Motor neuron (in vitro differentiated cells): ENCODE results near the gene MATN4. TPM values are rescaled to one million over a fixed set of nuclear protein-coding genes. Genes with fewer than 3 reads are reported as not detected.
"Not testable (repeated sequence)": the region's sequence is repeated elsewhere in the genome, so short reads cannot be mapped to it uniquely, and the experiment has no call there.

Experiments
- ATAC-seq, 8 experiments: fragments of 200-7000 bp; cut with Tn5 transposase; replicated peaks in 6 of 8; 2 replicates each; pipeline ENCODE4 v1.8.0; 2021; ENCODE audit warnings: mild to moderate bottlenecking in 8 of 8, moderate library complexity in 8 of 8
- H3K27ac ChIP-seq, 2 donors: fragments of 250-450 bp; sonication (Bioruptor Pico); 2 replicates each; pipeline ENCODE4 v1.9.0; 2021; ENCODE audit warnings: antibody characterized with exemption in 2 of 2, mild to moderate bottlenecking in 2 of 2, moderate library complexity in 1 of 2
- H3K4me1 ChIP-seq, 2 donors: fragments of 250-450 bp; sonication (Bioruptor Pico); replicated peaks in 1 of 2; 2 replicates each; pipeline ENCODE4 v1.6.1; 2021; ENCODE audit warnings: antibody characterized with exemption in 2 of 2, mild to moderate bottlenecking in 2 of 2, moderate library complexity in 1 of 2
- H3K4me3 ChIP-seq, 5 donors: fragments of 250-450 bp; sonication (Bioruptor Pico); 2 replicates each; pipeline ENCODE4 v1.9.0; 2021; ENCODE audit warnings: antibody characterized with exemption in 5 of 5, mild to moderate bottlenecking in 5 of 5, moderate library complexity in 4 of 5
- WGBS, 10 experiments: fragments of 450-650 bp; shearing (Covaris generic); methylation state at CpG; one replicate each; pipeline ENCODE4 v1.0.0; 2022; 5-methylcytosine and 5-hydroxymethylcytosine counted together
- in situ Hi-C, 9 experiments: fragments of 400-800 bp; cut with MboI; loops; one replicate each; pipeline ENCODE4 v1.15.0; 2021; ENCODE audit warnings: low sequenced_read_pairs in 9 of 9, low pct_unique_long_range_greater_than_20kb in 2 of 9; ENCODE audit not compliant: unreplicated experiment in 9 of 9
- total RNA-seq, 8 experiments: library from RNA; unstranded; fragments of 300-600 nt; gene quantifications; 2 replicates each; pipeline versions ENCODE4 v1.2.3 to v1.2.4, GENCODE V29; 2022

MATN4 gene, protein sequence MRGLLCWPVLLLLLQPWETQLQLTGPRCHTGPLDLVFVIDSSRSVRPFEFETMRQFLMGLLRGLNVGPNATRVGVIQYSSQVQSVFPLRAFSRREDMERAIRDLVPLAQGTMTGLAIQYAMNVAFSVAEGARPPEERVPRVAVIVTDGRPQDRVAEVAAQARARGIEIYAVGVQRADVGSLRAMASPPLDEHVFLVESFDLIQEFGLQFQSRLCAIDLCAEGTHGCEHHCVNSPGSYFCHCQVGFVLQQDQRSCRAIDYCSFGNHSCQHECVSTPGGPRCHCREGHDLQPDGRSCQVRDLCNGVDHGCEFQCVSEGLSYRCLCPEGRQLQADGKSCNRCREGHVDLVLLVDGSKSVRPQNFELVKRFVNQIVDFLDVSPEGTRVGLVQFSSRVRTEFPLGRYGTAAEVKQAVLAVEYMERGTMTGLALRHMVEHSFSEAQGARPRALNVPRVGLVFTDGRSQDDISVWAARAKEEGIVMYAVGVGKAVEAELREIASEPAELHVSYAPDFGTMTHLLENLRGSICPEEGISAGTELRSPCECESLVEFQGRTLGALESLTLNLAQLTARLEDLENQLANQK
- total RNA-seq = under 1 TPM in 4 of 8 experiments, not detected in 4; 0.08 to 0.31 (median 0.20) TPM

DNA sequence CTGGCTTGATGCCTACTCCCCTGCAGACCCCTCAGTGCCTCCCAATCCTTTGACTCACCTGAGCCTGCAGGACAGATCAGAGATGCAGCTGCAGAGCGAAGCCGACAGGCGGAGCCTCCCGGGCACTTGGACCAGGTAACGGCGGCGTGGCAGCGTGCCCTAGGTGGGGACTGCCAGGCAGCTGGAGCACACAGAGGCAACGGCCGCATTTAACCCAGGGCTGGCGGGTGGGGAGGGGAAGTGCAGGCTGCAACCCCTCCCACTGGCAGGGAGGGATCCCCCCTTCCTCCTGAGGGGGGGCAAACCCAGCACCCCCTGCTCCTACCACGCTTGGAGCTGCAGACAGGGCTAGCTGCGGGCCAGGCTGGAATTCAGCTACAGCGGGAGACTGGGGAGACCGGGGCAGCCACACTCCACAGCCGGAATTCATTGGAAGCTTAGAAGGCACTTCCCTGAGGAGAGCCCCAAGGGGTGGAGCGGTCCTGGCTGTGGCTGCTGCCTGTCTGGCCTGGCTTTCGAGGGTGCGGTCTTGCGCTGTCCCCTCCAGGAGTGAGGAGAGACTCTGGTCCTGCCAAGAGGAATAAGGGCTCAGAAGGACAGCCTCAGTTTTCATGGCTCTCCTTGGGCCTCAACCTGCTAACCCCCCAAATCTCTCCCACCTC, at the start of gene MATN4:
Gene MATN4, minus strand, starts transcription at position 183 of the 662 bp plus-strand sequence. CDS start 2,717 bp downstream, outside the sequence.
- in situ Hi-C loops = loop anchor here in 4 of 9 experiments (10.0 to 25.0 kb wide), 3 partner anchors 129 to 454 kb away; partner anchors contain the start of gene KCNS1 (in 1 of the 4)
- 0 to 80% (median 10%) methylated on average over 1 to 5 of the region's 20 CpGs; no CpG with 5 or more reads in 6 of the 10 experiments for WGBS, 10 experiments
- no peaks in the 10 kb centered on the region for H3K4me1 ChIP-seq
- no peak within 1 kb of the TSS for H3K4me3 ChIP-seq
- no peak within 1 kb of the TSS for H3K27ac ChIP-seq
- ATAC-seq = peak in 5 of 8 experiments; percentile 19 to 91 (median 42)

DNA sequence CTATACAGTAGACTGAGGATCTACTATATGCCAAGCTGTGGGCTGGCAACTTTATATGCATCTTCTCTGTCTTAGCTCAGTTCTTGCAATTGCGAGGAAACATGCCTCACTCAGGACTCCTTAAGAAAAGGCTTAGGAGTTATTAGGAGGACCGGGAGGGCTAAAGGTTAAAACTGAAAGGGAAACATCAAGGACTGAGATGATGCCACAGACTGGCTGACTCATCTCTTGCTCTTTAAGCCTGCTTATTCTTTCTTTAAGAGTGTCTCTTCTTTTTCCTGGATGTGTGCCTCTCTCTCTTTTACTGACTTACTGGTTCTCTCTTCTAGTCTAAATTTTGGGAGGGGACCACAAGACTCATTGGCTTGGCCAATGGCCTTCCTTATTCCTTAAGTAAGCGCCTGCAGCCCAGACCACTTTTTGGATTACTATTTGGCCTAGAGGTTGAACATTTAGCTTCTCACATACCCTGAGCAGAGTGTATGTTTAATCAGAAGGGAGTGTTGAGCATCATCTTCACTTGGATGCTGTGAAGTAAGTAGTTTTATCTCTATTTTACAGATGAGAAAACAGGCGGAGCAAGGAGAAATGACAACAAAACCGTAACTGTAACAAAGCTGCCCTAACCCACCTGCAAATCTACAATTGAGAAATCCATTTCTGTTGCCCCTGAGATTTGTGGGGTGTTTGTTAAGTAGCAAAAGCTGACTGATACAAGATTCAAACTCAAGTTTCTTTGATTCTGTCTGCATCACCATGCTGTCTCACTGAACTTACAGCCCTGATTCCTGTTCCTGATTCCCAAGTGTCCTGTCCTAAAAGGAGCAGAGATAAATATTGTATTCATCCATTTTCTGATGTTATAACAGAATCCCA, 47.3 kb upstream of the MATN4 start:
- H3K4me3 ChIP-seq = no peak overlapping the region
- H3K4me1 ChIP-seq = no peaks in the 10 kb centered on the region
- peak in 4 of 8 experiments; percentile 14 to 66 (median 45) for ATAC-seq
- in situ Hi-C loops = loop anchor here in 1 of 9 experiments (25.0 kb wide), 1 partner anchor 407 kb away; no protein-coding TSS in a partner anchor
- no peak overlapping the region for H3K27ac ChIP-seq
- WGBS, 10 experiments = 0 to 68% (median 55%) methylated on average over 2 to 5 of the region's 5 CpGs; no CpG with 5 or more reads in 2 of the 10 experiments

DNA sequence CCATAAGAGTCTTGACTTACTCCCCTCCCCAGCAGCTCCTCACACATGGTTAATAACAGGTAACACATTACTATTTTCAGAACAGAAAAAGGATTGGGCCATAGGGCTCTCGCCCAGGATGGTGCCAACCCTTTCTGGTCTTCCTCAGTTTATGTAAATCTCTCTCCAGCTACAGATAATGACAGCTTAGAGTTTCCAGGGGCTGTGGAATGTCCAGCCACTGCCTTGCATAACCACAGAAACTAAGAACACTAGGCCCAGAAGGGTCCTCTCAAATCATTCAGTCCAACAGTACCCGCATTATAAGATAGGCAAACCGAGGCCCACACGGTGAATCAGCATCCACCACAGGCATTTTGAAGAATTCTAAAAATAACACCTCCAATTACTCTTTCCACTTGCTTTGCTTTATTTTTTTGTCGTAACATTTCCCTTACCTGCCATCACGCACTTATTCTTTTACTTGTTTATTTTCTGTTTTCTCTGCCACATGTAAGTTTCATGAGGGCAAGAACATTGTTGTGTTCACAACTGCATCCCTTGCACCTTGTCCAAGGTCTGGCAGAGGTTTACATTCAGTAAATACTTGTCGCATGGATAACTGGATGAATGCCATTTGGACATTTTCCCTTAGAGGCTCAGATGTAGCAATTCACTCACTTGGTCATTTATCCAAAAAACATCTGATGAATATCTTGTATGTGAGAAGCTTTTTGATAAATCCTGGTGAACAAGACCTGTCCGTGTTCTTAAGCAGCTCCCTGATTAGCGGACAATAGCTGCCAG, 46.5 kb upstream of the MATN4 start:
- in situ Hi-C loops = loop anchor here in 1 of 9 experiments (25.0 kb wide), 1 partner anchor 408 kb away; no protein-coding TSS in a partner anchor
- no peak for ATAC-seq
- H3K4me1 ChIP-seq = no peaks in the 10 kb centered on the region
- no peak overlapping the region for H3K4me3 ChIP-seq
- 58 to 100% (median 76%) methylated on average over 2 to 9 of the region's 9 CpGs for whole genome bisulfite sequencing, 10 experiments
- H3K27ac ChIP-seq = no peak overlapping the region

DNA sequence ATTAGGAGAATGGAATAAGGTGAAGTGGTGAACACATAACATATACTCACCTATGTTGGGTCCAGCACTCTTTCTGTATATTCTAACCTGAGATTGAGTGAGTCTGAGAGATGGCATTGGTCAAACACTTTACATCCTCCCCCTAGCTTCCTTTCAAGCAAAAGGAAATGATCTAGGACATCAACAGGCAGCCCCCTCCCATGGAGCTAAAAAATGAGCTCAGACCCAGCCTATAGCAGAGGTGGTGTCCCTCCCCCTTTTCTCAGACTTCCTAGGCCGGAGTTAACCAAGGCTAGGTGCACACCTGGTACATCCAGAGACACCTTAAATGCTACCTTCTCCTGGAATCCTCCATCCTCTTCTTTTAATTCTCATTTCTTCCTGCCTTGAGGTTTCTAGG, 45.6 kb upstream of the MATN4 start:
- no peak overlapping the region for H3K4me3 ChIP-seq
- no peaks in the 10 kb centered on the region for H3K4me1 ChIP-seq
- 33 to 100% (median 73%) methylated on average over 1 of the region's 1 CpG; no CpG with 5 or more reads in 6 of the 10 experiments for WGBS, 10 experiments
- no peak for ATAC-seq
- H3K27ac ChIP-seq = no peak overlapping the region
- in situ Hi-C loops = loop anchor here in 1 of 9 experiments (25.0 kb wide), 1 partner anchor 409 kb away; no protein-coding TSS in a partner anchor

DNA sequence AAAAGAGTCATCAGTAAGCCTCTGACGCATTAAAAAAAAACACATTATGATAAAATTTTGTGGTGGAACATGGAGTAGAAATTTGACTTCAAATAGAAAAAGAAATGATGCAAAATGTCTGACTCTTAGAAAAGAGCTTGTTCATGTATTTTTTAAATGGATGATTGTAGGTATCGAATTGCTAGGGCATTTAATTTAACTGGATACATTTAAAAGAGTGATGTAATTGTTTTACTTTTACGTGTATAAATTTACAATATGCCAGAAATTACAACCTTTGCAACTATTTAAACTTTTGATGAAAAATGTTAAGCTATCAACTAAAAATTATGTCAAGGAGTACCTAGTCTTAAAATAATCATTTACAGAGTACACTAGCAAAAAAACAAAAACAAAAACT, 44.6 kb upstream of the MATN4 start:
- Histone ChIP-seq H3K4me3 (no peak overlapping the region), H3K4me1 (peaks cover 0 to 3% of the 10 kb centered on the region in 2 donors), H3K27ac (no peak overlapping the region)
- WGBS, 10 experiments = 59 to 94% (median 85%) methylated on average over 2 to 3 of the region's 3 CpGs
- in situ Hi-C loops = loop anchor here in 1 of 9 experiments (25.0 kb wide), 1 partner anchor 410 kb away; no protein-coding TSS in a partner anchor
- no peak for ATAC-seq

DNA sequence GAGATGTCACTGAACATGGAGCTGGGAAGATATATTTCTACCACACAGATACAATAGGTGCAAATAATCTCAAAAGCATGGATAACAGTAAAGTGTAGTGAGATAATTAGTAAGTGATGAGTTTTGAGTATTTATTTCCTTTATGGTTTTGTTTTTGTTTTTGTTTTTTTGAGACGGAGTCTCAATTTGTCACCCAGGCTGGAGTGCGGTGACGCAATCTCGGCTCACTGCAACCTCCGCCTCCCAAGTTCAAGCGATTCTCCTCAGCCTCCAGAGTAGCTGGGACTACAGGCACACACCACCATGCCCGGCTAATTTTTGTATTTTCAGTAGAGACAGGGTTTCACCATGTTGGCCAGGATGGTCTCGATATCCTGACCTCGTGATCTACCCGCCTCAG, 42.7 kb upstream of the MATN4 start:
- ATAC-seq, H3K4me3 ChIP-seq, H3K27ac ChIP-seq: not testable (repeated sequence)
- WGBS, 10 experiments = 82 to 95% (median 91%) methylated on average over 3 to 10 of the region's 10 CpGs; no CpG with 5 or more reads in 2 of the 10 experiments
- H3K4me1 ChIP-seq = peaks cover 0 to 13% of the 10 kb centered on the region in 2 donors
- in situ Hi-C loops = loop anchor here in 1 of 9 experiments (25.0 kb wide), 1 partner anchor 412 kb away; no protein-coding TSS in a partner anchor

DNA sequence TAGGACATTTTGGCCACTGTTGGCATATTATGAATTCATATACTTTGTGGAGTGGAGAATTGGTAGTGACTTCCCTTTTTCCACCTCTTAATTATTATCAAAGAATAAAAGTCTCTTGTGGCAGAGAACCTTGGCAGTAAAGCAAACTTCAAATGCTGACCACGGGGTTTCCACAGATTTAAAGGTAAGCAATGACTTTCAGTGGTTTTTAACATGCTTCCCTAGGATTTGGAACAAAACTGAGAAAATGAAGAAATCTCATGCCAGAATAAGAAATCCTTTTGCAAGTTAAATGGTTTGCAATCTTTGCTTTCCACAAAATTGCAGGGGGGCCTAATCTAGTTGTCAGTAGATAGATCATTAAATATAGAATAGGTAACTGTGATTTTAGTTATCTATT, 42.1 kb upstream of the MATN4 start:
- H3K27ac ChIP-seq = no peak overlapping the region
- H3K4me3 ChIP-seq = no peak overlapping the region
- in situ Hi-C loops = loop anchor here in 1 of 9 experiments (25.0 kb wide), 1 partner anchor 412 kb away; no protein-coding TSS in a partner anchor
- peaks cover 0 to 13% of the 10 kb centered on the region in 2 donors for H3K4me1 ChIP-seq
- no peak for ATAC-seq
- WGBS, 10 experiments = 50 to 100% (median 90%) methylated on average over 1 of the region's 1 CpG; no CpG with 5 or more reads in 5 of the 10 experiments

DNA sequence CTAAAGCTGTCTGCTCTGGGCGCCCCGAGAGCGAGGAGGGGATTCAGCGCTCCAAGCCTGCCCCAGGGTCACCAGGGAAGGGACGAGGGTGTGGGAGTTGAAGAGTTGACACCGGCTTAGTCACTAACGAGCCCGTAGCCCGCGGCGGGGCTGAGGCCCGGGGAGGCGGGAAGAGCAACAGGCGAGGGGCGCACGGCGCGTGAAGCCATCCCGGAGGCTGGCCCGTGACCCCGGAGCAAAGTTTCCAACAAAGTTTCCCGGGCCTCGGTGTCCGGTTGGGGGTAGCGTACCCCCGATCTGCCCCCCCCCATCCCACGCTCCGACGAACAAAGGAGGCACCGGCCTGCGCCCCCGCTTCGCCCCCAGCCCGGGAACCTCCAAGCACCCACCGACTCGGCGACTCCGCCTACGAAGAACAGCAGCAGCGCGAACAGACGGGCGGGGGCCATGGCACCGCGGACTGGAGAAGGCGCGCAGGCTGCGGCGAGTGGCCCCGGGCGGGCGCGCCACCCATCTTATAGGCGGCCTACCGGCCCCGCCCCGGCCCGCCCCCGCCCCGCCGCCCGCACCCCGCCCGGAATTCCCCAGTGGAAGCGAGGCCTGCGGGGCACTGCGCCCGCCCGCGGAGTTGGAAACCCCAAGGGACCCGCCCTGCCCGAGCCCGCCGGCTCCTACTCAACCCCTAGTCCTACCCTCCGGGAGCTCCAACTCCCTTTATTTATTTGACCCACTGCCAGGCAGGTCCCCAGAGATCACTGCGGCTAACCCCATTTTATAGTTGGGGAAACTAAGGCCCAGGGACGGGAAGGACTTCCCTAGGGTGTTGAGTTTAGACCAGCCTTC, 40.1 kb upstream of the MATN4 start, which contains the start of gene SDC4:
Gene SDC4, minus strand, starts transcription at position 489 of the 843 bp plus-strand sequence. Its CDS starts 40 bp downstream, at position 449.
- in situ Hi-C loops = no loop called here
- WGBS, 10 experiments = 0% methylated on average over 2 of the region's 77 CpGs; no CpG with 5 or more reads in 9 of the 10 experiments
- peak; percentile 51 to 79 (median 74) for ATAC-seq
- Histone ChIP-seq H3K27ac (no peak within 1 kb of the TSS), H3K4me1 (peaks cover 0 to 16% of the 10 kb centered on the region in 2 donors), H3K4me3 (peak within 1 kb of the TSS; percentile 18 to 42 (median 35))

DNA sequence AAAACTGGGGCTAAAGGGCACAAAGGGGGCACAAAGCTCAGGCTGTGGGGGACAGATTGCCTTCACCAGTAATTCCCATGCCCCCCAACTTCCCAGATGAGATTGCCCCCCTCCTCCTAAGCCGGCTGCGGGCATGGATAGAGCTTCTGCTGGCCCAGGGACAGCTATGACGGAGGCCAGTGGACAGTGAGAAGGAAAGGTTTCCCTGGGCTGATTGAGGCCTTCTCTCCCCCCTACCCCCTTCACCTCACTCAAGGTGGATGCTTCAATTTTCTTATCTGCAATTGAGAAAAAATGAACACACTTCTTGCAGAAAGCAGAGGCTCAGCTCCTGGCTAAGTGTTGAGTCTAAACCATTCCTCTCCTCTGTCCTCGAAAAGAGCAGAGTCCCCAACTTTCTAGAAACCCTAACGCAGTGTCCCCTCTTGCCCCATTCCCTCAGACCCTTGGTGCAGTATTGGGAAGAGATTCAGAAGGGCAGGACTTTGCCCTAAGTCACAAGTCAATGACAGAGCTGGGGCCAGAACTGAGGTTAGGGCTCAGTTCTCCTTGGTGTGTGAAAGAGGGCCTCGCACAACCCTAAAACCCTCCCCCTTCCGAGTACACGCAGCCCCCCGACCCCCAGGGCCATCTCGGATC, 39.3 kb upstream of the MATN4 start:
- H3K27ac ChIP-seq = no peak overlapping the region
- H3K4me1 ChIP-seq = peaks cover 5 to 24% of the 10 kb centered on the region in 2 donors
- peak in 2 of 8 experiments; percentile 3 to 14 for ATAC-seq
- in situ Hi-C loops = no loop called here
- 0 to 80% (median 31%) methylated on average over 1 to 4 of the region's 10 CpGs; no CpG with 5 or more reads in 4 of the 10 experiments for WGBS, 10 experiments
- peak overlapping the region; percentile 18 to 42 (median 35) for H3K4me3 ChIP-seq

DNA sequence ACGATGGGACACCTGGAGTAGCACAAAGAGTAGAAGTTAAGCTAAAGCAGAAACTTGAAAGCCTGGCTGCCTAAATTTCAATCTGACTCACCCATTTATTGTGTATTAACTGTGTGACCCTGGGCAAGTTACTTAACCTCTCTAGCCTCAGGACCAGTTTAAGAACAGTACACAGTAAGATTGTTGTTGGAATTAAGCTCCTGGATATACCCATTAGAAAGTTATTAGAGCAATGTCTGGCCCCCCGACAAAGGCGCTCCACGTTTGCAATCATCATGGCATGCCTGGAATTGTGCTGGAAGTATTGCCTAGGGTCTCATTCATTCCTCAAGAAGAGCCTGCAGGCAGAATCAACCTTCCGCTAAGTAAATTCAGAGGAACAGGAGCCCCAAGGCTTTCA, 38.8 kb upstream of the MATN4 start:
- Histone ChIP-seq H3K4me1 (peaks cover 11 to 29% of the 10 kb centered on the region in 2 donors), H3K4me3 (peak overlapping the region in 1 of 5 donors; percentile 42), H3K27ac (no peak overlapping the region)
- 26 to 100% (median 58%) methylated on average over 1 to 5 of the region's 5 CpGs; no CpG with 5 or more reads in 1 of the 10 experiments for WGBS, 10 experiments
- ATAC-seq = no peak
- in situ Hi-C loops = no loop called here
